Dermis blood vessel endothelial cell (primary cell): Measurements from ENCODE around the gene LMAN2. TPM values are rescaled to one million over a fixed set of nuclear protein-coding genes. Genes with fewer than 3 reads are reported as not detected.
A peak's percentile ranks its signal among the peaks of the same experiment; 100 is the strongest.

Experiments used
- DNase-seq: peaks from one replicate; pipeline ENCODE4 v3.0.0; 2010
- total RNA-seq: library from RNA; depleted of rRNA; stranded (reverse); fragments of >200 nt; gene quantifications from 2 replicates; pipeline ENCODE4 v1.2.3, GENCODE V29; 2014

The LMAN2 gene
- total RNA-seq, 1 donor from 2014 or later: 407 TPM

DNA sequence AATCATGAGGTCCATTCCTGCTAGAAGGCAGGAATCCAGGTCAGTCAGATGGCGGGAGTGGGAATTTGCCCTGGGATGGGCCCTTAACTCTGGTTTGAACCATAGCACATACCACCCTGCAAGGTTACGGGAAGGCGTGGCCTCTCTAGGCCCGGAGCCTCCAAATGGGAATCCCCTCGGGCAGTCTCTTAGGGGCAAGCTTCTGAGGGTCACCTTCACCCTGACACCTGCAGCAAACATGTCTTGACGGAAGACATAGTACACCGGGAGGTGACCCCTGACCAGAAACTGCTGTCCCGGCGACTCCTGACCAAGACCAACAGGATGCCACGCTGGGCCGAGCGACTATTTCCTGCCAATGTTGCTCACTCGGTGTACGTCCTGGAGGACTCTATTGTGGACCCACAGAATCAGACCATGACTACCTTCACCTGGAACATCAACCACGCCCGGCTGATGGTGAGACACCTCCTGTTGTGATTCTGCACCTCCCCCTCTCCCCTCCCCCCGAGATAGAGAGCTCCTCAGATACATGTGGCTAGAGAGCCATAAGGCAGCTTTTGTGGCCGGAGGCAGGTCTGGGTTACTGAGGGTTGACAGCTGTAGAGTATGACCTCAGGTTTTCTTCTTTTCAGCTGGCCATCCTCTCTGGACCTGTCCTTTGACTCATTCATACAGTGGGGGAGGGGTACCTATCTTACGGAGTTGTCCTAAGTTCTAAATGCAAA, 46.9 kb downstream of the LMAN2 start:
- peak; percentile 47 for DNase-seq

DNA sequence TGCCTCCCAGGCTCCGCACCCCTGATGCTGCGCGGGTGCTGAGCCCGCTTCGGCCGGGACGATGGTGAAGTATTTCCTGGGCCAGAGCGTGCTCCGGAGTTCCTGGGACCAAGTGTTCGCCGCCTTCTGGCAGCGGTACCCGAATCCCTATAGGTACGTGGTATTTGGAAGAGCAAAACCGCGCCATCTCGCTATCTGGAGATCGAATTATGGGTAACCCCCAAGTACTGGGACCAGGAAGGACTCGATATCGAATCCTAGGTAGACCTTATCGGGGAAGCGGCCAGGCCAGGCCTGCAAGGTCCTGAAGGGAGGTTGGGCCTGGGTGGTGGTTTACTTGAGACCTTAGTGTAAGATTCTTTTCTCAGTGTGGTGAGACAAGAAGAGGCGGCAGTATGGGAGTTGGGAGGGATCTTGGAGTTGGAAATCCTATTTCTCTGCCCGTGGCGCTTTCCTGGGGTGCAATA, 47.5 kb downstream of the LMAN2 start:
- peak; percentile 33 for DNase-seq

GRCh38 chr5:177303121-177303924, 48.1 kb downstream of the LMAN2 start, which contains the start of the genes PRELID1 and RAB24:
PRELID1 (plus strand) TSS chr5:177303799; CDS start chr5:177303986, 187 bp downstream.
RAB24 (minus strand) TSS chr5:177303719; CDS start chr5:177303288, 431 bp downstream.
- DNase-seq: peak; percentile 92

- DNase-seq: peak; percentile 30
Observed at GRCh38 chr5:177302354-177303110, 48.9 kb downstream of the LMAN2 start.

DNA sequence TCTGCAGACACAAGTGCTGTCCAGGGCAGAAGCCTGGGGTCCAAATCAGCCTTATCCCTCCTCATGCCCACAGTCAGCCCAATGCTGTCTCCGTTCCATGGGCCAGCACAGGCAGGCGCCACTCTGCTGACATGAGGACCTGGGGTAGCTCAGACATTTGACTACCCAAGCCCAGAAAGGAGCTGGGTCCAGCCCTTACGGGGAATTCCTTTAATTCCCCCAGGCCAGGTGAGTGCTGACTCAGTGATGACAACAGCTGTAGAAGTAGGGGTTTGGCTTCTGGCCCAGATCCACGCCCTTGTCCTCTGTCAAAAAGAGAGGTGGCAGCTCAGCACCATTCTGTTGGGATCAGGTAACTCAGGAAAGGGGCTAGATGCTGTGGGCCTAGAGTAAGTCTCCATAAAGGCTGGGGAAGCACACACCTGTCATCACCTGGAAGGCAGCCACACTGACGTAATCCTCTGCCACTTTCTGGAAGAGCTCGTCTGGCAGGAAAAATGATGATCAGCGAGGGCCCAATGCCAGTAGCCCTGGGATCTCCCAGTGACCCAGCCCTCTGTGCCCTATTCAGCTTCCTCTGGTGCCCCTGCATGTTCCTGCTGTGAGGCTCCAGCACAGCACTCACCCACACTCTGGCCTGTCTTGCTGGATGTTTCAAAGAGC, 49.8 kb downstream of the LMAN2 start:
- DNase-seq: no peak

GRCh38 chr5:177300951-177301350, 50.5 kb downstream of the LMAN2 start:
- DNase-seq: no peak

GRCh38 chr5:177300236-177300880, 51.1 kb downstream of the LMAN2 start:
- peak; percentile 92 for DNase-seq

DNA sequence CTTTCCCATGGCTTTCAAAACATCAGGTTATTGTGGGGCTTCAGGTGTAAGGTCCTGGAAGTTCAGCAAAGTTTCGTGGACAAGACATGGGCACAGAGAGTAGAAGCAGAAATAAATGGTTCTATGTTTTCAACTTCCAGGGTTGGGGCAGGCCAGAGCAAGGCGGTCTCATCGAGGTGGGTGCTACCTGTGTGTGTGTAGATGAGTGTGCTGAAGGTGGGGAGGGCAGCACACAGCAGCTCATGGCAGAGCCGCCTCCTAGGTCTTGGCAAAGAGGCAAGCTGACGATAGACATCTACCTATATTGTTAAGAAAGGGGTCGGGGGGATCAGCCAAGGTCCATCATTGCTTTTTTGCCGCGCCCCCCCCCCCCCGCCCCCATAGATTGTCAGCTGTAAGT, 51.8 kb downstream of the LMAN2 start:
- no peak for DNase-seq

DNA sequence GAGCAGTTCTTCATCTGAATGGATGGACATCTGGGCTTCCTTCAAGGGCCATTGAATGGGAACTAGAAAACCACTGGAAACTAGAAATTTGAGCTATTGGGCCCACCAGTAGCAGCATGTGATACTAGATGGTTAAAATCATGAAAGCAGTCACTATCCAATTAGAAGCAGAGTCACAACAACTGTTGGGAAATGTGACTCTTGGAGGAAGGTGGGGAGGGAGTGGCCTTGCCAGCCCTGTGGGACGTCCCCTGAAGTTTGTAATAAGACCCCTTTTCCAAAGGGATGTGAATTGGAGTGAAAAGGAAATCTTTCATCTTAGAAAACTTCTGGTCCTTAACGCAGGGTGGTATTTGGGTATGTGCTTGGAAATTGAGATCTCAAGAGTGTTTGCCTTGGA, 53.5 kb downstream of the LMAN2 start:
- DNase-seq: no peak

- peak; percentile 55 for DNase-seq
Observed at GRCh38 chr5:177296581-177296980, 54.9 kb downstream of the LMAN2 start.

- no peak for DNase-seq
Observed at GRCh38 chr5:177295924-177296323, 55.5 kb downstream of the LMAN2 start.

DNA sequence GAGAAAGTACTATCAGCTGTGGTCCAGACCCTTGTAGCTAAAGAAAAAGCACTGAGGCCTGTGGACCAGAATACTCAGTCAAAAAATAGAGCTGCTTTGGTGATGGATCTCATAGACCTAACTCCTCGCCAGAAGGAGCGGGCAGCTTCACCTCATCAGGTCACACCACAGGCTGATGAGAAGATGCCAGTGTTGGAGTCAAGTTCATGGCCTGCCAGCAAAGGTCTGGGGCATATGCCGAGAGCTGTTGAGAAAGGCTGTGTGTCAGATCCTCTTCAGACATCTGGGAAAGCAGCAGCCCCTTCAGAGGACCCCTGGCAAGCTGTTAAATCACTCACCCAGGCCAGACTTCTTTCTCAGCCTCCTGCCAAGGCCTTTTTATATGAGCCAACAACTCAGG, 56.8 kb downstream of the LMAN2 start:
- no peak for DNase-seq

- DNase-seq: no peak
Observed at GRCh38 chr5:177293819-177294581, 57.5 kb downstream of the LMAN2 start.

- no peak for DNase-seq
Observed at GRCh38 chr5:177291735-177292134, 59.7 kb downstream of the LMAN2 start.

DNA sequence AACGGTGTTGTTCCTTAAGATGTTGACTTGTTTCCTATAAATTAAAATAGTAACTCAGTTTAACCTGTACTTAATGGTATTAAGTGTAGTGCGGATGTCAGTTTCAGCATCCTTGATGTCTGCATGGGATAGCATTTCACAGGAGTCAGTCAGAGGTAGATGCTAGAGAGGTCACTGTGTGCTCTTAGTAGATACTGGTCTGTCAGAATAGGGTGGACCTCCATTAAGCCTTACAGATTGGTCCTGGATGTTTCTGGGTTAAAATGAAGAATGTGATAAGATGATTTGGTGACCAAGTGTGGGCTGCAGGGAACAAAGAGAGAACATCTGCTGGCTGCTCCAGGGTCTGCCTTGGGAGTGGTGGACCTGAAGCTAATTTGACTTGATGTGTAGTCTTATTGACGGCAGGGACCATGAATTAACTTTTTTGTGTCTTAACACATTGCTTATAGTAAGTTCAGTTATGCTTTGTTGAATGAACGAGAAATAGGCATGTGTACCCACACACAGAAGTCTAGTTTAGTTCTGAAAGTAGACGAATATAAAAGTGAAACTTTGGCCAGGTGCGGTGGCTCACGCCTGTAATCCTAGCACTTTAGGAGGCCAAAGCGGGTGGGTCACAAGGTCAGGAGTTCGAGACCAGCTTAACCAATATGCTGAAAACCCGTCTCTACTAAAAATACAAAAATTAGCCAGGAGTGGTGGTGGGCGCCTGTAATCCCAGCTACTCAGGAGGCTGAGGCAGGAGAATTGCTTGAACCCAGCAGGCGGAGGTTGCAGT, 60.5 kb downstream of the LMAN2 start:
- DNase-seq: no peak

GRCh38 chr5:177288191-177288590, 63.3 kb downstream of the LMAN2 start:
- no peak for DNase-seq
